ENCODE results near the gene C1GALT1C1L. TPM values are rescaled to one million over a fixed set of nuclear protein-coding genes. Genes with fewer than 3 reads are reported as not detected.
A peak's percentile ranks its signal among the peaks of the same experiment; 100 is the strongest.
"Not testable (repeated sequence)": the region's sequence is repeated elsewhere in the genome, so short reads cannot be mapped to it uniquely, and the experiment has no call there.

Gene C1GALT1C1L
- total and polyA plus RNA-seq, 9 donors, result 0.64 to 1.6 (median 1.2) TPM; not detected in 2

GRCh38 chr2:43701111-43701510 lies 24.9 kb upstream of the C1GALT1C1L start:
- intact Hi-C loops (cut with DNase I), result loop anchor here in 1 of 4 donors (1.0 to 10.0 kb wide), 2 partner anchors 24 to 456 kb away; no protein-coding TSS in a partner anchor
- H3K4me1 ChIP-seq (ENCODE audit: insufficient read depth), result peaks cover 3% of the 10 kb centered on the region
- H3K27ac ChIP-seq, result no peak overlapping the region
- no peaks in the 10 kb centered on the region for H3K27me3 ChIP-seq
- no peak for DNase-seq
- H3K9me3 ChIP-seq, result no peaks in the 10 kb centered on the region
- no peak for TF ChIP-seq POLR2A (IDR thresholded peaks at IDR 0.05)
- no peak for TF ChIP-seq EP300 (IDR thresholded peaks at IDR 0.05)
- no peak for TF ChIP-seq CTCF (IDR thresholded peaks at IDR 0.05)
- no peaks in the 10 kb centered on the region for H3K36me3 ChIP-seq
- no peak overlapping the region for H3K4me3 ChIP-seq

GRCh38 chr2:43699761-43700160 lies 23.5 kb upstream of the C1GALT1C1L start:
- intact Hi-C loops (cut with DNase I), result loop anchor here in 1 of 4 donors (10.0 kb wide), 1 partner anchor 455 kb away; no protein-coding TSS in a partner anchor
- Histone ChIP-seq H3K9me3 (no peaks in the 10 kb centered on the region), H3K4me1 (ENCODE audit: insufficient read depth) (peaks cover 3% of the 10 kb centered on the region), H3K27ac (no peak overlapping the region), H3K27me3 (no peaks in the 10 kb centered on the region), H3K4me3 (no peak overlapping the region), H3K36me3 (no peaks in the 10 kb centered on the region)
- TF ChIP-seq EP300 (IDR thresholded peaks at IDR 0.05) (no peak), POLR2A (IDR thresholded peaks at IDR 0.05) (no peak)
- no peak for DNase-seq
- WGBS, 3 donors, result 74 to 89% (median 81%) methylated on average over 3 of the region's 3 CpGs

- H3K4me3 ChIP-seq; intact Hi-C loops (cut with DNase I); H3K36me3 ChIP-seq; H3K4me1 ChIP-seq (ENCODE audit: insufficient read depth); H3K27me3 ChIP-seq; H3K9me3 ChIP-seq: not testable (repeated sequence)
- 42 to 71% (median 45%) methylated on average over 6 of the region's 6 CpGs for WGBS, 3 donors
- peak overlapping the region in 1 of 2 donors; percentile 28 for H3K27ac ChIP-seq
- peak; percentile 30 to 65 (median 40) for DNase-seq
Measured at GRCh38 chr2:43698140-43698539, 21.9 kb upstream of the C1GALT1C1L start.

GRCh38 chr2:43692428-43692994 lies 16.3 kb upstream of the C1GALT1C1L start:
- Histone ChIP-seq H3K27ac (no peak overlapping the region), H3K4me3 (no peak overlapping the region), H3K4me1 (ENCODE audit: insufficient read depth) (no peaks in the 10 kb centered on the region), H3K36me3 (no peaks in the 10 kb centered on the region), H3K9me3 (no peaks in the 10 kb centered on the region), H3K27me3 (no peaks in the 10 kb centered on the region)
- no peak for DNase-seq
- 95 to 98% (median 98%) methylated on average over 5 of the region's 5 CpGs for WGBS, 3 donors
- intact Hi-C loops (cut with DNase I), result no loop called here
- TF ChIP-seq POLR2A (IDR thresholded peaks at IDR 0.05), result no peak
- no peak for TF ChIP-seq CTCF (IDR thresholded peaks at IDR 0.05)
- TF ChIP-seq EP300 (IDR thresholded peaks at IDR 0.05), result no peak

- Histone ChIP-seq H3K36me3 (no peaks in the 10 kb centered on the region), H3K27ac (no peak overlapping the region), H3K4me1 (ENCODE audit: insufficient read depth) (no peaks in the 10 kb centered on the region), H3K27me3 (no peaks in the 10 kb centered on the region), H3K4me3 (no peak overlapping the region), H3K9me3 (no peaks in the 10 kb centered on the region)
- no peak for DNase-seq
- WGBS, 3 donors, result 92 to 96% (median 95%) methylated on average over 2 of the region's 2 CpGs
- TF ChIP-seq EP300 (IDR thresholded peaks at IDR 0.05), result no peak
- no peak for TF ChIP-seq POLR2A (IDR thresholded peaks at IDR 0.05)
- TF ChIP-seq CTCF (IDR thresholded peaks at IDR 0.05), result no peak
- intact Hi-C loops (cut with DNase I), result no loop called here
Measured at GRCh38 chr2:43689999-43690398, 13.8 kb upstream of the C1GALT1C1L start.
